Lung (tissue), 12 donors: Measurements from ENCODE around the gene RHOV. TPM values are rescaled to one million over a fixed set of nuclear protein-coding genes. Genes with fewer than 3 reads are reported as not detected.

Source experiments
- ATAC-seq: fragments of 200-7000 bp; cut with Tn5 transposase; one replicate; pipeline ENCODE4 v1.9.1; 2020; ENCODE audit warnings: moderate number of reproducible peaks; ENCODE audit not compliant: insufficient read depth, low FRiP score
- DNase-seq, 3 donors: peaks; one replicate each; pipeline ENCODE4 v3.0.0-alpha.2; 2013 to 2017
- H3K27ac ChIP-seq, 2 donors: one replicate each; pipeline ENCODE4 v1.5.1; 2013; ENCODE audit warnings: mild to moderate bottlenecking in 2 of 2, moderate library complexity in 2 of 2, control low read depth in 1 of 2, inconsistent platforms in 1 of 2, low read depth in 1 of 2, low read length in 1 of 2
- H3K27me3 ChIP-seq, 3 donors: one replicate each; pipeline ENCODE4 v1.5.1; 2013; ENCODE audit warnings: low read length in 2 of 3; ENCODE audit not compliant: control insufficient read depth in 3 of 3, insufficient read depth in 3 of 3
- H3K36me3 ChIP-seq, 4 donors: one replicate each; pipeline ENCODE4 v1.5.1; 2013; ENCODE audit warnings: low read length in 4 of 4, mild to moderate bottlenecking in 1 of 4, moderate library complexity in 1 of 4; ENCODE audit not compliant: control insufficient read depth in 4 of 4, insufficient read depth in 4 of 4
- H3K4me1 ChIP-seq, 5 donors: one replicate each; pipeline ENCODE4 v1.5.1; 2013; ENCODE audit warnings: low read length in 5 of 5, mild to moderate bottlenecking in 2 of 5, moderate library complexity in 1 of 5; ENCODE audit not compliant: control insufficient read depth in 5 of 5, insufficient read depth in 5 of 5
- H3K4me3 ChIP-seq: one replicate; pipeline ENCODE4 v1.5.1; 2013; ENCODE audit warnings: mild to moderate bottlenecking, control low read depth, moderate library complexity
- H3K9ac ChIP-seq, 2 donors: one replicate each; pipeline ENCODE4 v1.5.1; 2013; ENCODE audit warnings: low read length in 2 of 2, control low read depth in 1 of 2; ENCODE audit not compliant: insufficient read depth in 1 of 2
- H3K9me3 ChIP-seq, 4 donors: one replicate each; pipeline ENCODE4 v1.5.1; 2013; ENCODE audit warnings: low read length in 3 of 4, mild to moderate bottlenecking in 1 of 4, moderate library complexity in 1 of 4; ENCODE audit not compliant: control insufficient read depth in 4 of 4, insufficient read depth in 3 of 4
- CTCF ChIP-seq: IDR thresholded peaks from 2 replicates; pipeline ENCODE4 v1.5.1; 2012; ENCODE audit warnings: mild to moderate bottlenecking; ENCODE audit errors: control extremely low read depth, extremely low read depth
- WGBS, 2 donors: extraction: QIAGEN DNeasy Blood & Tissue Kit; methylation state at CpG; one replicate each; pipeline ENCODE4 v1.1.7; 2013; 5-methylcytosine and 5-hydroxymethylcytosine counted together
- polyA plus RNA-seq, 2 donors: library from polyadenylated mRNA; stranded (reverse); fragments of 200-250 nt; gene quantifications; one replicate each; pipeline ENCODE4 v1.2.1, GENCODE V29; 2013
- total RNA-seq, 2 donors: library from RNA; depleted of rRNA in 1 of 2; stranded (reverse); fragments of >200 nt in 1 of 2; gene quantifications; one replicate each; pipeline ENCODE4 v1.2.1, GENCODE V29; 2014 to 2021
- donor health status: control.
- donor health status: control.
- donor health status: Bipolar disorder and iron deficiency.
- donor health status: healthy.
- donor health status: DM: yes; HTN: yes; CAD: no.

Gene RHOV
- total and polyA plus RNA-seq, 4 donors: 2.1 to 8.5 (median 4.3) TPM

GRCh38 chr15:40909662-40910630 is 35.9 kb upstream of the RHOV start:
- DNase-seq: peak in 1 of 3 donors; percentile 49
- peaks cover 4 to 49% (median 39%) of the 10 kb centered on the region in 5 donors for H3K4me1 ChIP-seq

GRCh38 chr15:40908095-40908494 is 34.1 kb upstream of the RHOV start:
- Histone ChIP-seq H3K27me3 (no peaks in the 10 kb centered on the region), H3K27ac (peak overlapping the region in 1 of 2 donors; percentile 97), H3K9ac (no peak overlapping the region), H3K9me3 (no peaks in the 10 kb centered on the region), H3K4me1 (peaks cover 4 to 47% (median 39%) of the 10 kb centered on the region in 5 donors), H3K4me3 (no peak overlapping the region), H3K36me3 (peaks cover 6 to 12% (median 7%) of the 10 kb centered on the region in 4 donors)
- ATAC-seq: no peak
- no peak for DNase-seq
- TF ChIP-seq CTCF: no peak
- WGBS, 2 donors: 84 to 89% methylated on average over 7 of the region's 7 CpGs

More at GRCh38 chr15:40909662-40910630, 35.9 kb upstream of the RHOV start:
- H3K36me3 ChIP-seq: no peaks in the 10 kb centered on the region
- H3K9me3 ChIP-seq: no peaks in the 10 kb centered on the region
- H3K27ac ChIP-seq: peak overlapping the region in 1 of 2 donors; percentile 38
- no peaks in the 10 kb centered on the region for H3K27me3 ChIP-seq
- no peak for ATAC-seq
- H3K4me3 ChIP-seq: no peak overlapping the region
- 50% methylated on average over 17 of the region's 17 CpGs for WGBS, 2 donors
- no peak overlapping the region for H3K9ac ChIP-seq
- TF ChIP-seq CTCF: no peak

- H3K4me3 ChIP-seq: no peak overlapping the region
- peaks cover 4 to 47% (median 36%) of the 10 kb centered on the region in 5 donors for H3K4me1 ChIP-seq
- 9 to 13% methylated on average over 22 of the region's 22 CpGs for WGBS, 2 donors
- H3K27me3 ChIP-seq: no peaks in the 10 kb centered on the region
- H3K36me3 ChIP-seq: peaks cover 7 to 21% (median 12%) of the 10 kb centered on the region in 4 donors
- DNase-seq: peak; percentile 72 to 81 (median 73)
- TF ChIP-seq CTCF: no peak
- peak overlapping the region; percentile 63 to 67 for H3K9ac ChIP-seq
- peak; percentile 13 for ATAC-seq
- H3K27ac ChIP-seq: peak overlapping the region; percentile 88 to 97
- no peaks in the 10 kb centered on the region for H3K9me3 ChIP-seq
Observed at GRCh38 chr15:40906991-40907802, 33.2 kb upstream of the RHOV start.
